HEK293 (cell line): ENCODE results near the gene HM13.
A peak's percentile ranks its signal among the peaks of the same experiment; 100 is the strongest.
"Not testable (repeated sequence)": the region's sequence is repeated elsewhere in the genome, so short reads cannot be mapped to it uniquely, and the experiment has no call there.

Experiments used
- CTCF ChIA-PET: fragments of 350-600 bp; formaldehyde crosslinking; extraction: SDS; loops from one replicate; lab custom pipeline; 2021; ENCODE audit warnings: antibody characterized with exemption; lab: Yijun Ruan, JAX
- POLR2A ChIA-PET: fragments of 300-600 bp; formaldehyde crosslinking; extraction: SDS; loops from one replicate; lab custom pipeline; 2020; ENCODE audit warnings: antibody characterized with exemption, inconsistent platforms; lab: Yijun Ruan, JAX
- H3K27ac ChIP-seq: fragments of 200-500 bp; sonication (Bioruptor generic); 2 replicates; pipeline ENCODE4 v1.5.1; 2014; ENCODE audit warnings: low read depth, low read length, control low read depth, inconsistent platforms; ENCODE audit errors: extremely low read depth
- H3K36me3 ChIP-seq, 2 experiments: fragments of 200-500 bp in 1 of 2; sonication (Bioruptor generic) in 1 of 2; 1 replicate in 1 of 2; 2 replicates in 1 of 2; pipeline ENCODE4 v1.5.1; 2014 to 2017; ENCODE audit warnings: inconsistent platforms in 2 of 2, low read length in 2 of 2; ENCODE audit not compliant: control insufficient read depth in 2 of 2, insufficient read depth in 1 of 2
- H3K4me1 ChIP-seq: fragments of 200-500 bp; sonication (Bioruptor generic); 2 replicates; pipeline ENCODE4 v1.5.1; 2014; ENCODE audit warnings: mild to moderate bottlenecking, low read length, inconsistent platforms; ENCODE audit not compliant: control insufficient read depth, insufficient read depth
- H3K4me3 ChIP-seq: 2 replicates; pipeline ENCODE4 v1.5.1; 2011; ENCODE audit warnings: low read depth, mild to moderate bottlenecking, control low read depth, low read length, moderate library complexity
- H3K9me3 ChIP-seq: fragments of 200-500 bp; sonication (Bioruptor generic); 2 replicates; pipeline ENCODE4 v1.5.1; 2014; ENCODE audit warnings: low read depth, low read length, inconsistent platforms; ENCODE audit not compliant: control insufficient read depth, insufficient read depth
- EGR2 ChIP-seq: fragments of 450-650 bp; formaldehyde crosslinking; IDR thresholded peaks from 2 replicates; pipeline ENCODE4 v1.5.1; 2016; ENCODE audit warnings: low read depth, missing biosample characterization, missing genetic modification characterization
- HOXA7 ChIP-seq: sonication (generic); formaldehyde crosslinking; IDR thresholded peaks from 2 replicates; pipeline ENCODE4 v1.8.1; 2022; ENCODE audit warnings: missing genetic modification reagents, borderline replicate concordance
- KLF1 ChIP-seq: fragments of 450-650 bp; formaldehyde crosslinking; IDR thresholded peaks from 2 replicates; pipeline ENCODE4 v1.5.1; 2016; ENCODE audit warnings: missing biosample characterization, missing genetic modification characterization
- KLF9 ChIP-seq: fragments of 450-650 bp; formaldehyde crosslinking; IDR thresholded peaks from 2 replicates; pipeline ENCODE4 v1.5.1; 2016; ENCODE audit warnings: missing biosample characterization, missing genetic modification characterization, low read depth
- MZF1 ChIP-seq: fragments of 450-650 bp; formaldehyde crosslinking; IDR thresholded peaks from 2 replicates; pipeline ENCODE4 v1.5.1; 2017; ENCODE audit warnings: missing biosample characterization, missing genetic modification characterization, borderline replicate concordance
- SETDB1 ChIP-seq: IDR thresholded peaks from one replicate; pipeline ENCODE4 v1.6.1; 2017; ENCODE audit warnings: mild to moderate bottlenecking, low read length, moderate library complexity, mixed read lengths; ENCODE audit not compliant: insufficient read length
- SP2 ChIP-seq: fragments of 450-650 bp; formaldehyde crosslinking; IDR thresholded peaks from 2 replicates; pipeline ENCODE4 v1.5.1; 2016; ENCODE audit warnings: missing biosample characterization, missing genetic modification characterization
- ZBTB10 ChIP-seq: fragments of 450-650 bp; formaldehyde crosslinking; IDR thresholded peaks from 2 replicates; pipeline ENCODE4 v1.5.1; 2016; ENCODE audit warnings: missing biosample characterization, missing genetic modification characterization
- ZBTB20 ChIP-seq: fragments of 450-650 bp; formaldehyde crosslinking; IDR thresholded peaks from 2 replicates; pipeline ENCODE4 v1.5.1; 2016; ENCODE audit warnings: missing biosample characterization, missing genetic modification characterization
- ZIC2 ChIP-seq: fragments of 450-650 bp; formaldehyde crosslinking; IDR thresholded peaks from 2 replicates; pipeline ENCODE4 v1.5.1; 2016; ENCODE audit warnings: missing biosample characterization, missing genetic modification characterization
- ZNF148 ChIP-seq: fragments of 450-650 bp; formaldehyde crosslinking; IDR thresholded peaks from 2 replicates; pipeline ENCODE4 v1.5.0; 2017; ENCODE audit warnings: missing biosample characterization, missing genetic modification characterization, borderline replicate concordance
- ZNF366 ChIP-seq: fragments of 450-650 bp; formaldehyde crosslinking; conservative IDR thresholded peaks from 2 replicates; pipeline ENCODE4 v1.5.1; 2016; ENCODE audit warnings: missing biosample characterization, missing genetic modification characterization
- ZNF37A ChIP-seq: fragments of 450-650 bp; IDR thresholded peaks from 2 replicates; pipeline ENCODE4 v1.5.1; 2018; ENCODE audit warnings: missing biosample characterization, missing genetic modification characterization
- ZNF416 ChIP-seq: fragments of 450-650 bp; formaldehyde crosslinking; IDR thresholded peaks from 2 replicates; pipeline ENCODE4 v1.5.1; 2016; ENCODE audit warnings: missing biosample characterization, missing genetic modification characterization
- ZNF76 ChIP-seq: fragments of 450-650 bp; formaldehyde crosslinking; IDR thresholded peaks from 2 replicates; pipeline ENCODE4; 2016; ENCODE audit warnings: low read depth, missing biosample characterization, missing genetic modification characterization, borderline replicate concordance
- ZNF768 ChIP-seq: fragments of 450-650 bp; formaldehyde crosslinking; IDR thresholded peaks from 2 replicates; pipeline ENCODE4 v1.5.1; 2018; ENCODE audit warnings: missing biosample characterization, mild to moderate bottlenecking, missing genetic modification characterization
- ZNF776 ChIP-seq: fragments of 450-650 bp; formaldehyde crosslinking; IDR thresholded peaks from 2 replicates; pipeline ENCODE4 v1.5.0; 2017; ENCODE audit warnings: missing biosample characterization, missing genetic modification characterization, borderline replicate concordance
- ZNF791 ChIP-seq: fragments of 450-650 bp; formaldehyde crosslinking; IDR thresholded peaks from 2 replicates; pipeline ENCODE4 v1.5.1; 2016; ENCODE audit warnings: missing biosample characterization, missing genetic modification characterization
- TF ChIP-seq, protein P1 (sequence below): fragments of 450-650 bp; formaldehyde crosslinking; IDR thresholded peaks from 2 replicates; pipeline ENCODE4 v1.5.1; 2017; ENCODE audit warnings: missing biosample characterization, missing genetic modification characterization
- TF ChIP-seq, protein P2 (sequence below): fragments of 450-650 bp; formaldehyde crosslinking; IDR thresholded peaks from 2 replicates; pipeline ENCODE4 v1.5.1; 2017; ENCODE audit warnings: missing biosample characterization, missing genetic modification characterization
- TF ChIP-seq, protein P3 (sequence below): fragments of 450-650 bp; formaldehyde crosslinking; IDR thresholded peaks from 2 replicates; pipeline ENCODE4 v1.5.1; 2016; ENCODE audit warnings: missing biosample characterization, missing genetic modification characterization
- TF ChIP-seq, protein P4 (sequence below): fragments of 450-650 bp; formaldehyde crosslinking; optimal IDR thresholded peaks from 2 replicates; pipeline ENCODE3; 2016; ENCODE audit warnings: missing biosample characterization, mild to moderate bottlenecking, missing genetic modification characterization

Gene HM13

DNA sequence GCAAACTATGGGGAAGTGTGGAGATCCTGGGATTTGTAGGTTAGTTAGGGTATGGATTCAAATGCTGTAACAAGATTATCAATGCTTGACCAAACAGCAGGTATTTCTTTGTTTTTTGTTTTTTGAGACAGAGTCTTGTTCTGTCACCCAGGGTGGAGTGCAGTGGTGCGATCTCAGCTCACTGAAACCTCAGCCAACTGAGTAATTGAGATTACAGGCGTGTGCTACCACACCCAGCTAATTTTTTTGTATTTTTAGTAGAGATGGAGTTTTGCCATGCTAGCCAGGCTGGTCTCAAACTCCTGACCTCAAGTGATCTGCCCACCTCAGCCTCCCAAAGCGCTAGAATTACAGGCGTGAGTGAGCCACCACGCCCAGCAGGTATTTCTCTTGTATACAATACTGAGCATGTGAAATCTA lies 31.4 kb downstream of the HM13 start:
- CTCF ChIA-PET: interaction anchor here (1.2 to 2.2 kb wide), 2 partner anchors 14 to 17 kb away, joined by 3 to 14 read pairs; no protein-coding TSS in a partner anchor

GRCh38 chr20:31547017-31547675 lies 32.9 kb downstream of the HM13 start:
- Histone ChIP-seq H3K27ac (peak overlapping the region; percentile 80), H3K9me3 (no peaks in the 10 kb centered on the region), H3K36me3 (peaks cover 23 to 77% of the 10 kb centered on the region in 2 experiments), H3K4me3 (peak overlapping the region; percentile 67), H3K4me1 (no peaks in the 10 kb centered on the region)
- ChIA-PET POLR2A (interaction anchor here (1.0 to 1.7 kb wide), 4 partner anchors 10 to 134 kb away, joined by 3 to 9 read pairs (median 6); partner anchors contain the start of gene ID1), CTCF (interaction anchor here (0.7 to 2.0 kb wide), 5 partner anchors 10 to 66 kb away, joined by 3 to 9 read pairs (median 8); no protein-coding TSS in a partner anchor)
- no peak for TF ChIP-seq EGR2 (tag by site-specific recombination)
- TF ChIP-seq, protein P1, sequence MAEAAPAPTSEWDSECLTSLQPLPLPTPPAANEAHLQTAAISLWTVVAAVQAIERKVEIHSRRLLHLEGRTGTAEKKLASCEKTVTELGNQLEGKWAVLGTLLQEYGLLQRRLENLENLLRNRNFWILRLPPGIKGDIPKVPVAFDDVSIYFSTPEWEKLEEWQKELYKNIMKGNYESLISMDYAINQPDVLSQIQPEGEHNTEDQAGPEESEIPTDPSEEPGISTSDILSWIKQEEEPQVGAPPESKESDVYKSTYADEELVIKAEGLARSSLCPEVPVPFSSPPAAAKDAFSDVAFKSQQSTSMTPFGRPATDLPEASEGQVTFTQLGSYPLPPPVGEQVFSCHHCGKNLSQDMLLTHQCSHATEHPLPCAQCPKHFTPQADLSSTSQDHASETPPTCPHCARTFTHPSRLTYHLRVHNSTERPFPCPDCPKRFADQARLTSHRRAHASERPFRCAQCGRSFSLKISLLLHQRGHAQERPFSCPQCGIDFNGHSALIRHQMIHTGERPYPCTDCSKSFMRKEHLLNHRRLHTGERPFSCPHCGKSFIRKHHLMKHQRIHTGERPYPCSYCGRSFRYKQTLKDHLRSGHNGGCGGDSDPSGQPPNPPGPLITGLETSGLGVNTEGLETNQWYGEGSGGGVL: no peak
- TF ChIP-seq ZNF768: no peak
- TF ChIP-seq ZNF76 (tag by site-specific recombination): no peak
- no peak for TF ChIP-seq SETDB1
- TF ChIP-seq, protein P2, sequence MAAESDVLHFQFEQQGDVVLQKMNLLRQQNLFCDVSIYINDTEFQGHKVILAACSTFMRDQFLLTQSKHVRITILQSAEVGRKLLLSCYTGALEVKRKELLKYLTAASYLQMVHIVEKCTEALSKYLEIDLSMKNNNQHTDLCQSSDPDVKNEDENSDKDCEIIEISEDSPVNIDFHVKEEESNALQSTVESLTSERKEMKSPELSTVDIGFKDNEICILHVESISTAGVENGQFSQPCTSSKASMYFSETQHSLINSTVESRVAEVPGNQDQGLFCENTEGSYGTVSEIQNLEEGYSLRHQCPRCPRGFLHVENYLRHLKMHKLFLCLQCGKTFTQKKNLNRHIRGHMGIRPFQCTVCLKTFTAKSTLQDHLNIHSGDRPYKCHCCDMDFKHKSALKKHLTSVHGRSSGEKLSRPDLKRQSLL (tag by site-specific recombination): no peak
- TF ChIP-seq ZNF416: no peak
- TF ChIP-seq ZIC2 (tag by site-specific recombination): no peak
- no peak for TF ChIP-seq ZNF776 (tag by site-specific recombination)
- TF ChIP-seq SP2 (tag by site-specific recombination): peak; percentile 71
- no peak for TF ChIP-seq ZNF366
- TF ChIP-seq, protein P3, sequence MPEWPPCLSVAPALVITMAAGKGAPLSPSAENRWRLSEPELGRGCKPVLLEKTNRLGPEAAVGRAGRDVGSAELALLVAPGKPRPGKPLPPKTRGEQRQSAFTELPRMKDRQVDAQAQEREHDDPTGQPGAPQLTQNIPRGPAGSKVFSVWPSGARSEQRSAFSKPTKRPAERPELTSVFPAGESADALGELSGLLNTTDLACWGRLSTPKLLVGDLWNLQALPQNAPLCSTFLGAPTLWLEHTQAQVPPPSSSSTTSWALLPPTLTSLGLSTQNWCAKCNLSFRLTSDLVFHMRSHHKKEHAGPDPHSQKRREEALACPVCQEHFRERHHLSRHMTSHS (tag by site-specific recombination): no peak
- TF ChIP-seq HOXA7 (CRISPR knock-in tag): no peak
- no peak for TF ChIP-seq ZNF791 (tag by site-specific recombination)
- no peak for TF ChIP-seq KLF9
- TF ChIP-seq ZBTB20 (tag by site-specific recombination): peak; percentile 75
- TF ChIP-seq MZF1 (tag by site-specific recombination): no peak
- no peak for TF ChIP-seq ZNF37A
- TF ChIP-seq ZBTB10 (tag by site-specific recombination): no peak
- TF ChIP-seq ZNF148 (tag by site-specific recombination): no peak
- TF ChIP-seq, protein P4, sequence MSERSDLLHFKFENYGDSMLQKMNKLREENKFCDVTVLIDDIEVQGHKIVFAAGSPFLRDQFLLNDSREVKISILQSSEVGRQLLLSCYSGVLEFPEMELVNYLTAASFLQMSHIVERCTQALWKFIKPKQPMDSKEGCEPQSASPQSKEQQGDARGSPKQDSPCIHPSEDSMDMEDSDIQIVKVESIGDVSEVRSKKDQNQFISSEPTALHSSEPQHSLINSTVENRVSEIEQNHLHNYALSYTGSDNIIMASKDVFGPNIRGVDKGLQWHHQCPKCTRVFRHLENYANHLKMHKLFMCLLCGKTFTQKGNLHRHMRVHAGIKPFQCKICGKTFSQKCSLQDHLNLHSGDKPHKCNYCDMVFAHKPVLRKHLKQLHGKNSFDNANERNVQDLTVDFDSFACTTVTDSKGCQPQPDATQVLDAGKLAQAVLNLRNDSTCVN (tag by site-specific recombination): peak; percentile 15

More for the DNA sequence above, 31.4 kb downstream of the HM13 start:
- not testable (repeated sequence) for H3K27ac ChIP-seq, H3K9me3 ChIP-seq, H3K4me1 ChIP-seq, H3K4me3 ChIP-seq
- peak; percentile 89 for TF ChIP-seq KLF1 (tag by site-specific recombination)
- POLR2A ChIA-PET: interaction anchor here (0.6 kb wide), 1 partner anchor 43 kb away, joined by 4 read pairs; no protein-coding TSS in a partner anchor
- H3K36me3 ChIP-seq: peaks cover 24 to 73% of the 10 kb centered on the region in 2 experiments
